ENCODE results near the gene NHERF2.

Gene NHERF2

GRCh38 chr16:1999866-2000514 is 26.7 kb upstream of the NHERF2 start:
- ATAC-seq, result no peak
- H3K4me3 Mint-ChIP-seq, result no peak overlapping the region
- H3K27ac Mint-ChIP-seq, result no peak overlapping the region
- no peaks in the 10 kb centered on the region for H3K9me3 Mint-ChIP-seq
- H3K36me3 Mint-ChIP-seq, result peaks cover 68% of the 10 kb centered on the region
- H3K4me1 Mint-ChIP-seq, result peaks cover 24% of the 10 kb centered on the region
- DNase-seq (ENCODE audit: low spot score in 2 of 2), result no peak

- Mint-ChIP-seq H3K9me3 (no peaks in the 10 kb centered on the region), H3K4me3 (no peak overlapping the region), H3K36me3 (peaks cover 64% of the 10 kb centered on the region), H3K4me1 (peaks cover 24% of the 10 kb centered on the region), H3K27ac (no peak overlapping the region)
- ATAC-seq, result no peak
- no peak for DNase-seq (ENCODE audit: low spot score in 2 of 2)
Observed at GRCh38 chr16:2001035-2001434, 25.7 kb upstream of the NHERF2 start.

GRCh38 chr16:2001456-2002355 is 25.0 kb upstream of the NHERF2 start:
- peaks cover 27% of the 10 kb centered on the region for H3K4me1 Mint-ChIP-seq
- ATAC-seq (no peak), DNase-seq (ENCODE audit: low spot score in 2 of 2) (no peak)
- H3K27ac Mint-ChIP-seq, result no peak overlapping the region
- peaks cover 65% of the 10 kb centered on the region for H3K36me3 Mint-ChIP-seq
- no peaks in the 10 kb centered on the region for H3K9me3 Mint-ChIP-seq
- H3K4me3 Mint-ChIP-seq, result no peak overlapping the region

- Mint-ChIP-seq H3K4me3 (no peak overlapping the region), H3K27ac (peak overlapping the region; percentile 63), H3K9me3 (no peaks in the 10 kb centered on the region), H3K36me3 (peaks cover 67% of the 10 kb centered on the region), H3K4me1 (peaks cover 36% of the 10 kb centered on the region)
- DNase-seq (ENCODE audit: low spot score in 2 of 2) (no peak), ATAC-seq (no peak)
Observed at GRCh38 chr16:2002406-2003230, 24.1 kb upstream of the NHERF2 start.

GRCh38 chr16:2003231-2003826 is 23.4 kb upstream of the NHERF2 start:
- DNase-seq (ENCODE audit: low spot score in 2 of 2) (no peak), ATAC-seq (no peak)
- Mint-ChIP-seq H3K9me3 (no peaks in the 10 kb centered on the region), H3K4me3 (no peak overlapping the region), H3K27ac (no peak overlapping the region), H3K36me3 (peaks cover 67% of the 10 kb centered on the region), H3K4me1 (peaks cover 43% of the 10 kb centered on the region)

- H3K4me3 Mint-ChIP-seq, result peak overlapping the region; percentile 9
- peak; percentile 82 to 91 for DNase-seq (ENCODE audit: low spot score in 2 of 2)
- H3K9me3 Mint-ChIP-seq, result no peaks in the 10 kb centered on the region
- H3K36me3 Mint-ChIP-seq, result peaks cover 67% of the 10 kb centered on the region
- H3K27ac Mint-ChIP-seq, result no peak overlapping the region
- H3K4me1 Mint-ChIP-seq, result peaks cover 50% of the 10 kb centered on the region
- peak; percentile 92 for ATAC-seq
Observed at GRCh38 chr16:2003827-2004641, 22.7 kb upstream of the NHERF2 start.

GRCh38 chr16:2004795-2005517 is 21.7 kb upstream of the NHERF2 start:
- DNase-seq (ENCODE audit: low spot score in 2 of 2), result no peak
- H3K4me3 Mint-ChIP-seq, result no peak overlapping the region
- no peaks in the 10 kb centered on the region for H3K9me3 Mint-ChIP-seq
- no peak for ATAC-seq
- H3K4me1 Mint-ChIP-seq, result peaks cover 50% of the 10 kb centered on the region
- peaks cover 63% of the 10 kb centered on the region for H3K36me3 Mint-ChIP-seq
- H3K27ac Mint-ChIP-seq, result no peak overlapping the region

- Mint-ChIP-seq H3K27ac (peak overlapping the region; percentile 93), H3K4me3 (peak overlapping the region; percentile 87), H3K36me3 (peaks cover 61% of the 10 kb centered on the region), H3K4me1 (peaks cover 50% of the 10 kb centered on the region), H3K9me3 (no peaks in the 10 kb centered on the region)
- ATAC-seq (no peak), DNase-seq (ENCODE audit: low spot score in 2 of 2) (no peak)
Observed at GRCh38 chr16:2005646-2006045, 21.1 kb upstream of the NHERF2 start.

- H3K9me3 Mint-ChIP-seq, result no peaks in the 10 kb centered on the region
- peaks cover 54% of the 10 kb centered on the region for H3K36me3 Mint-ChIP-seq
- peaks cover 50% of the 10 kb centered on the region for H3K4me1 Mint-ChIP-seq
- no peak for ATAC-seq
- H3K27ac Mint-ChIP-seq, result peak overlapping the region; percentile 93
- DNase-seq (ENCODE audit: low spot score in 2 of 2), result no peak
- H3K4me3 Mint-ChIP-seq, result peak overlapping the region; percentile 87
Observed at GRCh38 chr16:2006317-2006716, 20.4 kb upstream of the NHERF2 start.

GRCh38 chr16:2007081-2007836 is 19.4 kb upstream of the NHERF2 start:
- peak overlapping the region; percentile 93 for H3K27ac Mint-ChIP-seq

GRCh38 chr16:2008009-2008526 is 18.6 kb upstream of the NHERF2 start:
- H3K4me3 Mint-ChIP-seq, result peak overlapping the region; percentile 87
- H3K4me1 Mint-ChIP-seq, result peaks cover 50% of the 10 kb centered on the region
- no peaks in the 10 kb centered on the region for H3K9me3 Mint-ChIP-seq
- peaks cover 39% of the 10 kb centered on the region for H3K36me3 Mint-ChIP-seq
- ATAC-seq (no peak), DNase-seq (ENCODE audit: low spot score in 2 of 2) (no peak)
- H3K27ac Mint-ChIP-seq, result peak overlapping the region; percentile 93

More at GRCh38 chr16:2007081-2007836, 19.4 kb upstream of the NHERF2 start:
- Mint-ChIP-seq H3K36me3 (peaks cover 48% of the 10 kb centered on the region), H3K4me1 (peaks cover 50% of the 10 kb centered on the region), H3K9me3 (no peaks in the 10 kb centered on the region), H3K4me3 (peak overlapping the region; percentile 87)
- DNase-seq (ENCODE audit: low spot score in 2 of 2) (no peak), ATAC-seq (no peak)

GRCh38 chr16:2008631-2009163 is 18.0 kb upstream of the NHERF2 start:
- no peak for DNase-seq (ENCODE audit: low spot score in 2 of 2)
- ATAC-seq, result peak; percentile 3
- Mint-ChIP-seq H3K36me3 (peaks cover 33% of the 10 kb centered on the region), H3K4me1 (peaks cover 50% of the 10 kb centered on the region), H3K9me3 (no peaks in the 10 kb centered on the region), H3K27ac (peak overlapping the region; percentile 93), H3K4me3 (peak overlapping the region; percentile 87)

Data from stimulated activated effector memory CD8-positive, alpha-beta T cell treated with anti-CD3 and anti-CD28 coated beads, Interleukin-12 subunit alpha, Interleukin-12 subunit beta, amount 100 ng/mL, for 72 hours (primary cell).